ENCODE results near the gene FXR2.

- no peak for TF ChIP-seq CTCF (conservative IDR thresholded peaks at IDR 0.05 in 1 of 2, IDR thresholded peaks at IDR 0.05 in 1 of 2; ENCODE audit: low read depth in 1 of 2, low read length in 2 of 2)
- TF ChIP-seq EZH2 (IDR thresholded peaks at IDR 0.05; ENCODE audit: low read length, missing control alignments) = no peak
Measured at GRCh38 chr17:7646457-7646856, 31.8 kb upstream of the FXR2 start.
